Kidney (tissue), 14 donors: ENCODE data around the gene WDR17. TPM values are rescaled to one million over a fixed set of nuclear protein-coding genes. Genes with fewer than 3 reads are reported as not detected.

ENCODE experiments used
- DNase-seq, 5 donors: peaks; one replicate each; pipeline ENCODE4 v3.0.0-alpha.2; 2013 to 2020
- FAIRE-seq: peaks from 2 replicates; lab custom pipeline; 2012; peaks lifted over from hg19 to GRCh38; lab: Jason Lieb, UNC
- H3K27ac ChIP-seq, 2 donors: one replicate each; pipeline ENCODE4 v1.7.0; 2013; ENCODE audit warnings: low read depth in 2 of 2, low read length in 2 of 2, inconsistent platforms in 1 of 2
- H3K27me3 ChIP-seq: one replicate; pipeline ENCODE4 v1.7.1; 2013; ENCODE audit warnings: low read length, inconsistent platforms; ENCODE audit not compliant: control insufficient read depth, insufficient read depth
- H3K36me3 ChIP-seq, 3 donors: one replicate each; pipeline versions ENCODE4 v1.7.0 to v1.7.1; 2013; ENCODE audit warnings: low read length in 3 of 3, control low read depth in 1 of 3, inconsistent platforms in 1 of 3; ENCODE audit not compliant: insufficient read depth in 3 of 3, control insufficient read depth in 2 of 3
- H3K4me1 ChIP-seq, 3 donors: one replicate each; pipeline versions ENCODE4 v1.7.0 to v1.7.1; 2013; ENCODE audit warnings: low read length in 3 of 3, inconsistent platforms in 1 of 3, low read depth in 1 of 3; ENCODE audit not compliant: control insufficient read depth in 2 of 3, insufficient read depth in 2 of 3
- H3K4me3 ChIP-seq, 3 donors: one replicate each; pipeline versions ENCODE4 v1.7.0 to v1.8.1; 2013; ENCODE audit warnings: low read length in 3 of 3, control low read depth in 1 of 3, inconsistent platforms in 1 of 3
- H3K9ac ChIP-seq, 3 donors: one replicate each; pipeline versions ENCODE4 v1.7.0 to v1.7.1; 2013; ENCODE audit warnings: low read length in 3 of 3, control low read depth in 1 of 3, inconsistent platforms in 1 of 3
- H3K9me3 ChIP-seq, 3 donors: one replicate each; pipeline versions ENCODE4 v1.7.0 to v1.7.1; 2013; ENCODE audit warnings: low read length in 3 of 3, control low read depth in 1 of 3, inconsistent platforms in 1 of 3; ENCODE audit not compliant: control insufficient read depth in 2 of 3, insufficient read depth in 1 of 3
- intact Hi-C: fragments of 100-400 bp; cut with DNase I; formaldehyde crosslinking; loops from one replicate; pipeline ENCODE4 v1.11.1; 2022
- polyA plus RNA-seq: library from polyadenylated mRNA; stranded (reverse); fragments of 350-450 nt; fragmentation: Illumina TruSeq; extraction: RNeasy Lipid Tissue Mini Kit (QIAGEN cat#74804); gene quantifications from one replicate; pipeline ENCODE4 v1.2.3, GENCODE V29; 2014; ENCODE audit warnings: low read depth, low replicate concordance; ENCODE audit not compliant: insufficient read depth
- total RNA-seq: library from RNA; stranded (reverse); fragmentation: NEBNext Ultra II Directional; extraction: Animal tissue kit (Norgen Biotek cat#: 25700); gene quantifications from one replicate; pipeline ENCODE4 v1.2.1, GENCODE V29; 2021
- TF ChIP-seq, protein P1 (sequence below): IDR thresholded peaks from 3 replicates; pipeline ENCODE4 v1.5.1; 2012; ENCODE audit warnings: mild to moderate bottlenecking, moderate library complexity, borderline replicate concordance; ENCODE audit not compliant: insufficient read depth; ENCODE audit errors: extremely low read depth
- donor health status: control.
- donor health status: control.
- donor health status: control.
- donor health status: control.
- donor health status: control.
- donor health status: DM: yes; HTN: yes; CAD: no.
- donor health status: Normal renal cell carcinoma (clear cell type).

WDR17 gene
- total and polyA plus RNA-seq, 2 donors from 2014 or later, result 1.4 to 6.4 TPM

DNA sequence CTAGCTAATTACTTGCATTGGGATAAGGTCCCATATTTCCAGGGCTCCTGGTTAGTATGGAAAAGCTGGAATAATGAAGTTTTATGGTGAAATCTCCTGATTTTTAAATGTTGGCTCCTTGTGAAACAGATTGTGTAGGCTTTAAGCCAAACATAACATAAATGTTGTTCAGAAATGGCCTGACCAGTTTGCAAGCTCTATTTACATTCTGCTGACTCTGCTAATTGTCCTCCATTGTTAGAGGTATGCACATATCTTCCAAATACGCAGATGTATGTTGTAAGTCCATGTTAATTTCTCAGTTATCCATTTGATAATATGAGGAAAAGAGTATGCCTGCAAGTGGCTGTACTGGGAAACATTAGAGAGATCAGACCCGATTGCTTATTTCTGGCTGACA lies 11.9 kb upstream of the WDR17 start:
- H3K27me3 ChIP-seq, result no peaks in the 10 kb centered on the region
- no peak for FAIRE-seq
- no peak overlapping the region for H3K27ac ChIP-seq
- no peaks in the 10 kb centered on the region for H3K9me3 ChIP-seq
- TF ChIP-seq, protein P1, sequence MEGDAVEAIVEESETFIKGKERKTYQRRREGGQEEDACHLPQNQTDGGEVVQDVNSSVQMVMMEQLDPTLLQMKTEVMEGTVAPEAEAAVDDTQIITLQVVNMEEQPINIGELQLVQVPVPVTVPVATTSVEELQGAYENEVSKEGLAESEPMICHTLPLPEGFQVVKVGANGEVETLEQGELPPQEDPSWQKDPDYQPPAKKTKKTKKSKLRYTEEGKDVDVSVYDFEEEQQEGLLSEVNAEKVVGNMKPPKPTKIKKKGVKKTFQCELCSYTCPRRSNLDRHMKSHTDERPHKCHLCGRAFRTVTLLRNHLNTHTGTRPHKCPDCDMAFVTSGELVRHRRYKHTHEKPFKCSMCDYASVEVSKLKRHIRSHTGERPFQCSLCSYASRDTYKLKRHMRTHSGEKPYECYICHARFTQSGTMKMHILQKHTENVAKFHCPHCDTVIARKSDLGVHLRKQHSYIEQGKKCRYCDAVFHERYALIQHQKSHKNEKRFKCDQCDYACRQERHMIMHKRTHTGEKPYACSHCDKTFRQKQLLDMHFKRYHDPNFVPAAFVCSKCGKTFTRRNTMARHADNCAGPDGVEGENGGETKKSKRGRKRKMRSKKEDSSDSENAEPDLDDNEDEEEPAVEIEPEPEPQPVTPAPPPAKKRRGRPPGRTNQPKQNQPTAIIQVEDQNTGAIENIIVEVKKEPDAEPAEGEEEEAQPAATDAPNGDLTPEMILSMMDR, result no peak
- H3K4me1 ChIP-seq, result no peaks in the 10 kb centered on the region
- H3K4me3 ChIP-seq, result no peak overlapping the region
- no peak for DNase-seq
- intact Hi-C loops, result no loop called here
- no peak overlapping the region for H3K9ac ChIP-seq
- H3K36me3 ChIP-seq, result no peaks in the 10 kb centered on the region

DNA sequence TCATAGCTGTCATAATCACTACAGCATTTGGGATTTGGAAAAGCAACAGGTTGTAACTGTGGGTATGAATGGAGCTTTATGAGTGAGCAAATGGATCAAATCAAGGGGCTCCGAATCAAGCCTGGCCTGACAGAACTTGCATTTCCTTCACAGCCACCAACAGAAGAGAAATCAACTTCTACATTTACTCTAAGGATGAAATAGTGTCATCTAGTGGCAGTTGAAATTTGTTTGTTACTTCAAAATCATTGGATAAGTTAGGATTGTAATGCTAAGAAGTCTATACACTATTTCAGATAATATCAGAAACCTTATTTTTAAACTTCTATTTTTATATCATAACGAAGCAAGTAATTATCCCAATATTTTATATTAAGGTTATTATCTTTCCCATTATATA lies 10.7 kb upstream of the WDR17 start:
- Histone ChIP-seq H3K4me3 (no peak overlapping the region), H3K27me3 (no peaks in the 10 kb centered on the region), H3K9ac (no peak overlapping the region), H3K4me1 (no peaks in the 10 kb centered on the region), H3K9me3 (no peaks in the 10 kb centered on the region), H3K36me3 (no peaks in the 10 kb centered on the region), H3K27ac (no peak overlapping the region)
- FAIRE-seq, result peak; percentile 66
- intact Hi-C loops, result no loop called here
- TF ChIP-seq, protein P1, result peak; percentile 20
- DNase-seq, result peak in 1 of 5 donors; percentile 11

DNA sequence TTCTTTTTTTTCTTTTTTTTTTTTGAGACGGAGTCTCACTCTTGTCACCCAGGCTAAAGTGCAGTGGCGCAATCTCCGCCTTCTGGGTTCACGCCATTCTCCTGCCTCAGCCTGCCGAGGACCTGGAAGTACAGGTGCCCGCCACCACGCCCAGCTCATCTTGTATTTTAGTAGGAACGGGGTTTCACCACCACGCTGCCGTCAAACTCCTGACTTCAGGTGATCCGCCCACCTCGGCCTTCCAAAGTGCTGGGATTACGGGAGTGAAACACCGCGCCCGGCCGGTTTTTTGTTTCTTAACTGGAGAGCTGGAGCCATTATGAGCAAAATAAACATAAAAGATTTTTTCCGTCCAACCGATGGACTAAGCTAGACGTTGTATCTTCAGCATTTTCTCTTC lies 1.9 kb upstream of the WDR17 start:
- FAIRE-seq (no peak), DNase-seq (peak in 1 of 5 donors; percentile 64)
- Histone ChIP-seq H3K4me3 (no peak overlapping the region), H3K27ac (no peak overlapping the region), H3K9ac (no peak overlapping the region), H3K36me3 (no peaks in the 10 kb centered on the region), H3K4me1 (peaks cover 0 to 2% (median 0%) of the 10 kb centered on the region in 3 donors), H3K9me3 (no peaks in the 10 kb centered on the region), H3K27me3 (no peaks in the 10 kb centered on the region)
- TF ChIP-seq, protein P1, result no peak
- intact Hi-C loops, result no loop called here

DNA sequence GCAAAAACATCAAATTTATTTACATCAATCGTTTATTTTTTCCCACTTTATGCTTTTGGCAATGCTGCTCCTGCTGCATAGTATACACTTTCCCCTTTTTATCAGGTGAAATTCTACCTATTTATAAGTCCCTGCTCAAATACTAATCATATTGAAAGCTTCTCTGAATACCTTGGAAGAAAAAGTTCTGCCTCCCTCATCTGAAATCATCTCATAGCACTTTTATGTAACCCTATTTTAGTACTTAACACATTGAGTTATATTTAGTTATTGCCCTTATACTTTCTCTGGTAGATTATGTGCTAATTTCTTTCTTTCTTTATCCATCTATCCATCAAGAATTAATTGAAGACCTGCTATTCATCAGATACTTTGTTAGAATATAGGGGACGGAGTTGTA lies 1.1 kb upstream of the WDR17 start:
- no peaks in the 10 kb centered on the region for H3K27me3 ChIP-seq
- intact Hi-C loops, result no loop called here
- DNase-seq, result no peak
- TF ChIP-seq, protein P1, result no peak
- H3K9ac ChIP-seq, result no peak overlapping the region
- no peak overlapping the region for H3K4me3 ChIP-seq
- H3K4me1 ChIP-seq, result peaks cover 0 to 2% (median 0%) of the 10 kb centered on the region in 3 donors
- H3K36me3 ChIP-seq, result no peaks in the 10 kb centered on the region
- H3K27ac ChIP-seq, result no peak overlapping the region
- FAIRE-seq, result no peak
- H3K9me3 ChIP-seq, result no peaks in the 10 kb centered on the region
